HL-60 (cell line): ENCODE measurements around the gene SLC4A4.

Source experiments
- POLR2AphosphoS5 ChIP-seq: IDR thresholded peaks from 2 replicates; pipeline ENCODE4 v1.6.1; 2012; ENCODE audit warnings: low read depth
- TF ChIP-seq, protein P1 (sequence below): IDR thresholded peaks from one replicate; pipeline ENCODE4 v1.5.1; 2011; ENCODE audit warnings: low read length, control low read depth, inconsistent platforms; ENCODE audit not compliant: insufficient read depth

DNA sequence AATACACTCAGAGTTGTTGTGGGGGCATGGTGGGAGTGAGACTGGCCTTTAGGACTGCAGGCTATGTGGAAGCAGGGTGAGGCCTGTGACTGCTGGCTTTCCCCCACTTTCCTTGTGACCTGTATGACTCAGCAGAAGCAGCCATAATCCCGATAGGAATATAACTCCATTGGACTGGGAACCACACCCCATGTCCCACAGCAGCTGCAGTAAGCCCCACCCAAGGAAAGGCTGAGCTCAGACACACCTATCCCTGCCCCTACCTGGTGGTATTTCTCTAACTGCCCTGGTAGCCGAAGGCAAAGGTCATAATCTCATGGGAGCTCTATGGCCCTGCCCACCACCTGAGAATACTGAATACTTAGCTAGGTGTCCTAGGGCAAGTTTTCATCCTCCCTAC, 275.8 kb downstream of the SLC4A4 start:
- TF ChIP-seq, protein P1, sequence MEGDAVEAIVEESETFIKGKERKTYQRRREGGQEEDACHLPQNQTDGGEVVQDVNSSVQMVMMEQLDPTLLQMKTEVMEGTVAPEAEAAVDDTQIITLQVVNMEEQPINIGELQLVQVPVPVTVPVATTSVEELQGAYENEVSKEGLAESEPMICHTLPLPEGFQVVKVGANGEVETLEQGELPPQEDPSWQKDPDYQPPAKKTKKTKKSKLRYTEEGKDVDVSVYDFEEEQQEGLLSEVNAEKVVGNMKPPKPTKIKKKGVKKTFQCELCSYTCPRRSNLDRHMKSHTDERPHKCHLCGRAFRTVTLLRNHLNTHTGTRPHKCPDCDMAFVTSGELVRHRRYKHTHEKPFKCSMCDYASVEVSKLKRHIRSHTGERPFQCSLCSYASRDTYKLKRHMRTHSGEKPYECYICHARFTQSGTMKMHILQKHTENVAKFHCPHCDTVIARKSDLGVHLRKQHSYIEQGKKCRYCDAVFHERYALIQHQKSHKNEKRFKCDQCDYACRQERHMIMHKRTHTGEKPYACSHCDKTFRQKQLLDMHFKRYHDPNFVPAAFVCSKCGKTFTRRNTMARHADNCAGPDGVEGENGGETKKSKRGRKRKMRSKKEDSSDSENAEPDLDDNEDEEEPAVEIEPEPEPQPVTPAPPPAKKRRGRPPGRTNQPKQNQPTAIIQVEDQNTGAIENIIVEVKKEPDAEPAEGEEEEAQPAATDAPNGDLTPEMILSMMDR, result no peak
- no peak for TF ChIP-seq POLR2AphosphoS5
